ENCODE data around the gene FPR3.
"Not testable (repeated sequence)": the region's sequence is repeated elsewhere in the genome, so short reads cannot be mapped to it uniquely, and the experiment has no call there.

FPR3 gene

DNA sequence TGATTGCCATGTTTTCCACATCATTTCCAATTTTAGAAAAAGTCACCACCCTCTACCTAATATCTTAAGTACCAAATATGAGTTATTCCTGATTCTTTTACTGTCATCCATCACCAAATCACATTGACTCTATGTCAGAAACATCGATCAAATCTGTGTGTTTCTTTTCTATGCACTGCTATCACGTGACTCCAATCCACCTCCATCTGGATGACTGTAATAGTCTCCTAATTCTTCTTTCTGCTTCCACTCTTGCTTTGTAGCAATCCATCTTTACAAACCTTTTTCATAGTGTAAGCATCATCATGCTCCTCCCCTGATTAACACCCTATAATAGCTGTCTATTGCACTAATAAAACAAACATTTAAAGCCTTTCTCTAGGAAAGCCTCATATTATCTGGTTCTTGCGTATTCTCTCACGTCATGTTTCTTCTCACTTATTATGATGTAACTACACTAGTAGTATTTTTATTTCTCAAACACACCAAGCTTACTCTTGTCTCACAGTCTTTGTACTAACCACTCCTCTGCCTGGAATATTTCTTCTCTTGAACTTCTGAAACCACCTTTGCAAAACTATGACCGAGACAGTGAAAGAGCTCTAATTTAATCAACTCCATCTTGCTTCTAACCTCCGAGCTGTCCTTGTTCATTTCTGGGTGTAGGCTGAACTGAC lies 10.7 kb upstream of the FPR3 start:
- DNase-seq, result no peak

DNA sequence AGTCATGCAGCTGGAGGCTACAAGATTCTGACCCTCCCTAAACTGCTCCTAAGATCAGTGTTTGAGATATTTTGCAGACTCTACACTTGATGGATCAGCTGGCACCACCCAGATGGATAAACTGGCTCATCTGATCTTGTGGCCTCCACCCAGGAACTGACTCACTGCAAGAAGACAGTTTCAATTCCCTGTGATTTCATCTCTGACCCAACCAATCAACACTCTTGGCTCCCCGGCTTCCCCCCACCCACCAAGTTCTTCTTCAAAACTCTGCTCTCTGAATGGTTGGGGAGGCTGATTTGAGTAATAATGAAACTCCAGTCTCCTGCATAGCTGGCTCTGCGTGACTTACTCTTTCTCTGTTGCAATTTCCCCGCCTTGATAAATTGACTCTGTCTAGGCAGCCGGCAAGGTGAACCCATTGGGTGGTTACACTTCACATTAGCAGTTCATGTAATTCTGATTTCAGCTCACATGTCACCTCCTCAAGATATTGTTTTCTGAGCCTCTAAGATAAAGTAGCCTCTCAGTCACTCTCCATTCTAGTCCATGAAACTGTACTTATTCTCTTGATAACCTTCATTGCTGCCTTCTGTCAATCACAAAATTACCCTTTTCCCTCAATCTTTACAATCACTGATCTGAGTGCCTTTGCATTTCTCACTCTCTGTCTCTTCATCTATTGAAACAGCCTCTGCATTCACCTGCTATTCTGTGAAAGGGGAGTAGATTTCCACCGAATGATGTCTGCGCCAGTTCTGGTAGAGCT lies 9.9 kb upstream of the FPR3 start:
- no peak for DNase-seq

DNA sequence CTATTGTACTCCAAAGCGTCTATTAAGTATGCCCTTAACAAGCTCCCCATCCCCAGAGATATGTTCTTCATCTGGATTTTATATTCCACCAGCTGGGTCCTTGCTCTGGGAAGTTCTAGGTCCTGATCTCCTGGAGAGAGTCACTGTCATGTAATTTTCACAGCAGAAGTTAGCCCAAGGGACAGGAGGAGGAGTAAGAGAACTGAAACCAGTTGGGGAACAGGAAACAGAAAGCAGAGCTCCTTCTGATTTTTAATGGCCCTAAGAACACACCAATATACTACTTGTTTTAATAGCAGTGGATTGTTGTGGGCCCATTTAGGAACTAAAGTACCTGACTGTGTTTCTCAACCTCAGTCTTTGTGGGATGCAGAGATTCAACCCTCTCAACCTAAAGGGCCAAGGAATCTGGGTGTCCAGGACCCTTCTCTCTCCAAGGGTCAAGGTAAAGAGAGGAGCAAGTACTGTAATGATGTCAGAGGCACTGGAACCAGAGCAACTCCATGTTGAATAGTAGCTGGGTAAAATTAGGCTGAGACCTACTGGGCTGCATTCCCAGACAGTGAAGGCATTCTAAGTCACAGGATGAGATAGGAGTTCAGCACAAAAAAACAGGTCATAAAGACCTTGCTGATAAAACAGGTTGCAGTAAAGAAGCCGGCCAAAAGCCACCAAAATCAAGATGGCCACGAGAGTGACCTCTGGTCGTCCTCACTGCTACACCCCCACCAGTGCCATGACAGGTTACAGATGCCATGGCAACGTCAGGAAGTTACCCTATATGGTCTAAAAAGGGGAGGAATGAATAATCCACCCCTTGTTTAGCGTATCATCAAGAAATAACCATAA lies 8.1 kb upstream of the FPR3 start:
- DNase-seq, result no peak

DNA sequence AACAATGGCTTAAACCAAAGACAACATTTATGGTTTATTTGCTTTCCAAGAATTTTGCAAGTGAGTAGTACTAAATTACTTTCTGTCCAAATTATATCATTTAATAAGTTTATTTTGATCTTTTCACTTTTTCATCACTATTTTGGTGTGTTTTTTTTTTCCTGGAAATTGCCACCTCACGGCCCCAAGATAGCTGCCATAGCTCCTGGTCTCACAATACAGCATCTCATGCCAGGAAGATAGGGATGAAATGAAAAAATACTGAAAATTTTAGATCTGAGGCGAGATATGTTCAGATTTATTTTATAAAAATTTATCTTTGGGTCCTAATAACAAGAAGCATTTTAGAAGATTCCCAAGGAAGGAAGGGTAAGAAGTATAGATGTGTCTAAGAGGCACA lies 6.9 kb upstream of the FPR3 start:
- DNase-seq, result no peak

DNA sequence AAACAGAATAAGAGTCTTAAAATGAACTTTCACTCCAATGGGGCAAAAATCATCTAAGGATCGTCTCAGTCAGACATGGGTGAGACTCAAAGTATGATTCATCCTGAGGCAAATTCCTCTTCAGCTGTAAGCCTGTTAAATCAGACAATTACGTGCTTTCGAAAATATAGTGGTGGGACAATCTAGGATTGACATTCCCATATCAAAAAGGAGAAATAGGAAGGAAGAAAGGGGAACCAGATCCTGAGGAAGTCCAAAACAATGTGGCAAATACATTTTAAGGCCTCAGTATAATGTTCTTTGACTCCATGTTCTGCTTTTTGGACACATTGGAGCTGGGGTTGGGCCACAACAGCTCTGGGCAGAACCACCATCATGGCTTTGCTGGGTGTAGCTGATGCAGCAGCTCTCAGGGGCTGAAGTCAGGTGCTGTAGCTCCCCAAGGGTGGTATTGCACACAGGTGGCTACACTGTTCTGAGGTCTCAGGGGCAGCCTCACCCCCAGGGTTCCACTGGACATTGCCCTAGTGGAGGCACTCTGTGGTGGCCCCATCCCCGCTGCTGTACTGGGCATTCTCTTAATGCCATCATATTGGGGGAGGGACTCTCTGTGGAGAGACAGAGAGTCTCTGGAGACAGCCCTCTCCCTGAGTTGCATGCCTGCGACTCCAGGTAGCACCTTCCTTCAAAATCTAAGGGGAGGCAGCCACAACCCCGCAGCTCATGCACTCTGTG lies 5.7 kb upstream of the FPR3 start:
- DNase-seq, result no peak

DNA sequence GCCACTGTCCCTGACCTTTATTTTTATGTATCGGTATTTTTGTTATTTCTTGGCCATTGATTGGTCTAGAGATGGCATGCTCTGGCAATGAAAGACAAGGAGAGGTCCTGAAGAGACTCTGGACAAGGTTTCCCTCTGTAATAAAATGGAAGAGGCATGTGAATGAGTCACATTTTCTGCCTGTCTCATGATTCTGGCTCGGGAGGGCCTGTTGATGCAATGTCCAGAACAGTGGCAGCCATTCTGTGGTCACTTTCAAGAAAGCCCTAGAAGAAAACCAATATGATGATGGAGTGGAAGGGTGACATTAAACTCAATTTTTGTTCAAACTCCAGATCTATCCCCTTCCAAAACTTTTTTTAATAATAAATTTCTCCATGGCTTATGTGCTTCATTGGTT lies 2.0 kb upstream of the FPR3 start:
- no peak for DNase-seq

DNA sequence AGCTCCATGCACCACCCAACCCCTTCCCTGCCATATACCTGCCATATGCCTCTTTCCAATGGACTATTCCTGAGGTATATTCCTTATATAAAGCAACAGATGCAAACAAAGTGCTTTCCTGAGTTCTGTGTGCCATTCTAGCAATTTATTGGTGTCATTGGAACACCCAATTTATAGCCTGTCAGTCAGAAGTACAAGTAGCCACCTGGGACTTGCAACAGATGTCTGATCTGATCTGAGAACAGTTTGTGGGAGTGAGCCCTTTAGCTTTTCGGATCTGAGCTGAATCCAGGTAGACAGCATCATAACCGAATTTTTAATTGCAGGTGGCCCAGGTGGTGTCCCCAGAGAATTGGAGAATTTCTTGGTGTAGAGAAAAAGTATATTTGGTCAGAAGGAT lies 963 bp upstream of the FPR3 start:
- no peak for DNase-seq

DNA sequence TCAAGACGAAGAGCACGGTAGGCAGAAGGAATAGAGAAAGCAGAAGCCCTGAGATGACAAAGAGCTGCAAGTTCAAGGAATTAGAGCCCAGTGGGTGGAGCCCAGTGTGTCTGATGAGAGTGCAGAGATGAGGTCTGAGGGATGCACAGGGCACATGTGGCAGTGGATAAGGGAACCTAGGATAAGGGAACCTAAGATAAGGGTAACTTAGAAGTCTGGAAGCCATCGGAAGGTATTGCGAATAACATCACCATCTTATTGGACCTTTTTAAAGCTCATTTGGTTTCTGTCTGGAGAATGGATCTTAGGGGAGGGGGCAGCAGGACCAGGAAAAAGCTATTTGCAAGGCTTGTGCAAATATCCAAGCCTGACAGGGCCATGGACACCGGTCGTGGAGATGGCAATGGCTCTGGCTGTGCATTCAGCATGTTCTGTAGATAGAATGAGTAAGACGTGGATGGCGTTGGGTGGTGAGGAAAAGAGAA lies 1.3 kb downstream of the FPR3 start:
- no peak for DNase-seq

DNA sequence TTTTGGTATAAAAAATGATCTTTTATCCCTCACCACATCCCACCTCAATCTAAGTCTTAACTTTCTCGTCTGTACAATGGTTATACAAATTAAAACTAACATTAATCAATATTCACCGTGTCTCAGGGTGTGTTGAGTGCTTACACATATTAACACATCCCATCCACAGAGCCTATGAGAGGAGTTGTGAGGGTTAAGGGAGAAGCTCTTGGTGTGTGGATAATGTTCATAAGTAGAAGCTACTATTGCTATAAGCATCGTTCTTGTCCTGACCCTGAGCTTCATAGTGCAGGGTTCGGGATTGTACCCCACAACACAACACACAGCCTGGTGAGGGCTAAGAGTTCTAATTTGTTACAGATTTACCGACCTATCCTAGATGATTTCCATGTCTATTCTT lies 2.5 kb downstream of the FPR3 start:
- DNase-seq, result no peak

DNA sequence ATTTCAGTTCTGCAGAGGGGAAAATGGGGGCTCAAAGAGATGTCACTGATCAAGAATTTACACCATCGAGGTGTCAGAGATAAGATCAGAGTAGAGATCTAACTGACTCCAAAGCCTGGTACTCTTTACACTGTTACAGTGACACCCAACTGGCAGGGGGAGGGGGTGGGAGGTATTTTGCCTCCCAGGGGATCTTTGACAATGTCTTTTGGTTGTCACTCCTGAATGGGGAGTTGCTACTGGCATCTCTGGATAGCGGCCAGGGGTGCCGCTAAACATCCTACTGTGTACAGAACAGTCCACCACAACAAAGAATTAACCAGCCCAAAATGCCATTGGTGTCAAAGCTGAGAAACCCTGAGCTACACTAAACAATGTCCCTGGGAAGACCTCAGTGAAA lies 3.1 kb downstream of the FPR3 start:
- no peak for DNase-seq

DNA sequence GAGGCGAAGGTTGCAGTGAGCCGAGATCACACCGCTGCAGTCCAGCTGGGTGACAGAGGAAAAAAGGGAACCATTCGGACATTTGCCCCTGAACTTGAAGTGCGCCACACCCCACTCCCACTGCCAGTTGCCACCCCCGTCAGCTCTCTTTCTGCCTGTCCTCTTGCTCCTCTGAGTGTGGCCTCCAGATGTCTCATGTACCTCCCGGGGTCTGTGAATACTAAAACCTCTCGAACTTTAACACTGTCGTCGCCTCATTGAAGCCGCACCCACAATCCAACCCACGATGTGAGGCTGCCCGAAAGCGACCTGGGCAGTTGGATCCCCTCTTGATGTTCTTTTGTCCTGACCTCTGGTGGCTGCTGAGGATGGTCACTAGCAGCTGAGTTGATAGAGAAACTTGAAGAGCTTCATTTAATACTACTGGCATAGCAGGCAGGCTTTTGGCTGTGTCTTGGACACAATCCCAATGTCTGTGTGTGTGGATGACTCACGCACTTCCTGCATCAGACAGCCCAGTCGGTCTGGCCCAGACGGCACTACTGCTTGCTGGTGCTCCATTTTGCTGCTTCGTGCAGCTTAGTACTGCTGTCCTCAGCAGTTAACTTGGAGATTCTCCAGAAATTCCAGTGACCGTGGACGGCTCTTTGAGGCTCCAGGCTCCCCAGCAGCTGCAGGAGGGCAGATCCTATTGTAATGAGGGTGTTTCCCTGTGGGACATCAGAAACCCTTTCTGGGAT lies 4.2 kb downstream of the FPR3 start:
- DNase-seq, result no peak

DNA sequence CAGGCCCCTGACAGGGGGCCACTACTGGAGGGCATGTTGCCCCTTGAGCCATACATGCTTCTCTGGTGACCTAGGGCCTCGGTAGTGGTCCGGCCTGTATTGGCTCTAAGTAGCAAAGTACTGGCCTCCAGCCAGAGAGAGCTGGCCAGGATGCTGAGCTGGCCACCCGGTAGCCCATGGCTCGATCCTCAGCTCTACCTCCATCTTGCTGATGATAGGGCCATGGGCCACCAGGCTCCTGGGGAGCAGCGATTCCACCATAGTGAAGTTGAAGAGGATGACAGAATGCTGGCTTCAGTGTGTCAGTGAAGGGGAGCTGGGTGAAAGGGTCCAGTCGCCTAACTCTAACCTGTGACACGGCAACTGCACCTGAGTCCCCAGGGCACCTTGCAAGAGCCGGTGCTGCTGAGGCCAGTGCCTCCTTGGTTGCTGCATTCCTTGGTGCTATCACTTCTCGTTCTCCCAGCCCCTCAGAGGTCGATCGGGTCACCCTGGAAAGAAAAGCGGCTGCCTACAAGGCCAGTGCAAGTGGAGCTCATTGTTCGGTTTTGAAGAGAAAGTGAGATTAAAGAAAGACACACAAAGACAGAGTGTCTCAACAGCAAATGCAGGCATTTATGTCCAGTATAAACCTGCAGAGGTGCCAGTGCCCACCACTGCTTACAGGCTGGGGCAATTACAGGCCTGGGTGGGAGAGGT lies 5.0 kb downstream of the FPR3 start:
- no peak for DNase-seq

DNA sequence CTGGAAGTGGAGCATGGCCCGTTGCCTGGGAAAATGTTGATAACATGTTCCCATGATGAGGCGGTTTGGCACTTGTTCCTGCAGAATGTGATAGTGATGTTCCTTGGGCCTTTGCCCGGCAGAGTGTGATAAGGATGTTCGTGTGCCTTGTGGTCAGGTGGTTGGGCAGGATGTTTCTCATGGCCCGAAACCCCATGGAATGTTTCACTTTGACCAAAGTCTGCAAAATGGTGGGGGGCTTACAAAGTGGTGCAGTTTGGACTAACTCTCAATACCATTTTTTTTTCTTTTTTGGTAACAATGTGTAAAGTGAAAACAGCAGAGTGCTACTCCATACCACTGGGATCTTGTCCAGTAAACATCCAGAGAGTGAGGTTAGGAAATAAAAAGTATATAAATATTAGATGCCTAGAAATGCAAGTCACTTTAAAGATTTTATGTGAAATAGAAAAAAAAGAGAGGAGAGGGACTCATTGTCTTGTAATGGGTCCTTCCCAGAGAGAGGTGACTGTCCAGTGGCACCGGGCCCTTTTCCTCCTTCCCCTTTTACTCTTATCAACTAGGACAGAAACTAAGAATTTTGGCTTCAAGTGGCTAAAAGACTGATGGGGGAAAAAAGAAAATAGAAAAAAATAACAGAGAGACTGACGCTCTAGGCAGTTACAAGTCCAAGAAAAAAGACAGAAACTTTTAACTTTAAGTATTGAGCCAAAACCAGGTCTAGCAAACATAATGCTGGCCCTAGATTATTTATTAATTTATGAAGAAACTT lies 5.7 kb downstream of the FPR3 start:
- no peak for DNase-seq

DNA sequence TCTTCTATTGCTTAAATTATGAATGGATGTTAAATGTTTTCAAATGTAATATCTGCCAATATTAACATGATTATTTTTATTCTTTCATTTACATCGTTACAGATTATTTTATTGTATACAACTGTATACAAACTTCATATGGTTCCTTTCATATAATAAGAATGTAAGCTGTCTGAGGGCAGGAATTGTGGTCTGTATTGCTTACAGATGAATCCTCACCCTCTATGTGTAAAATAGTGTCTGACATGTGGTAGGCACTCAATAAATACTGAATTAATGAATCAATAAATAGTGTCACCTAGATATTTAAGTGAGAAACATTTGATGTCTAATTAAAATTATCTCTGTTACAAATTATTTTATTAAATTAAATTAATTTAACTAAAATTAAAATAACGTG lies 7.8 kb downstream of the FPR3 start:
- no peak for DNase-seq

DNA sequence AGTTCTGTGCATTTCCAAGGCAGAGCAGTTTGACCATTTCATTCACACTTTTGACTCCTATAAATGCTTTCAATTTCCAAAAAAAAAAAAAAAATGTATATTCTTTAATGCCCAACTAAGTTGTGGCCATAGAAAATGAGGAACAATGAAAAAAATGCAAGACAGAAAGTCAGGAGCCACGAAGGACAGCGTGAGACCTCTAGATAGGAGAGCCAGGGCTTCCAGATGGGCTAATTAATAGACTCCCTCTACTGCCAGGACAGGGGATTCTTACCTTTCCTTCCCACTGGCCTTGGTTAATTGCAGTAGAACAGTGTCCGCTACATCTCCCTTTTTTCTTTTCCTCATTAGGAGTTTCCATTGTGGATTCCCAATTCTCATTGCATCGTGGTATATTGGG lies 8.6 kb downstream of the FPR3 start:
- no peak for DNase-seq

DNA sequence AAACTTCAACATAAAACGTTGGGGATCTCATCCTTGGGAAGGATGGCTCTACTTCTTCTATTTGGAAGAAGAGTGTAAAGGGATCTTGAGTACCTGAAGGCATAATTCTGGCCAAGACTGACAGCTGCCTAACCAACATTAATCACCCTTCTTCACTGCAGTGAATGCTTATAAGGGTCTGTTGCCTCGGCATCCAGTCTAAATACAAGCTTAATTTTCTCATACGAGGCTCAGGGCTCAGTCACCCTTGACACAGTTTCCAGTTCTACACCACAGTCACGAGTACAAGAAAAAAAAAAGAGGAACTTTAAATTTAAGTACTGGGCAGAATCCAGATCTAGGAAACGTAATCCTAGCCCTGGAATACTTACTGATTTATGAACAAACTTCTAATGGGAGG lies 9.0 kb downstream of the FPR3 start:
- peak; percentile 19 for DNase-seq

DNA sequence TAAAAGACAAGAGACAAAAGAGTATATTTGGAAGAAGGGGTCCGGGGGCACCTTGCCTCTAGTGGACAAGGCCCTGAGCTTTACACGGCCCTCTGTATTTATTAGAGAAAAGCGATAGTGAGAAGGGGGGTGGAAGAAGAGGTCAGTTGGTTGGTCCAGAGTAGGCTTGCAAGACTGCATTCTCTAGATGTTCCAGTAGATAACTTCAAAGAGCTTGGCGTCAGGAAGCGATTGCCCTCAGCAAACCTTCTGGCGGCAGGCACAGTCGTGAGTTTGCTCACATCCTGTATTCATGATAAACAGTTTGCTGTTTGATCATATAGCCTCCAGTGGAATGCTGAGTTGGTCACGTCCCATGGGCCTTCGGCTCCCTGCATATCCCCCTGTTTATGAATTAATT lies 9.8 kb downstream of the FPR3 start:
- not testable (repeated sequence) for DNase-seq

DNA sequence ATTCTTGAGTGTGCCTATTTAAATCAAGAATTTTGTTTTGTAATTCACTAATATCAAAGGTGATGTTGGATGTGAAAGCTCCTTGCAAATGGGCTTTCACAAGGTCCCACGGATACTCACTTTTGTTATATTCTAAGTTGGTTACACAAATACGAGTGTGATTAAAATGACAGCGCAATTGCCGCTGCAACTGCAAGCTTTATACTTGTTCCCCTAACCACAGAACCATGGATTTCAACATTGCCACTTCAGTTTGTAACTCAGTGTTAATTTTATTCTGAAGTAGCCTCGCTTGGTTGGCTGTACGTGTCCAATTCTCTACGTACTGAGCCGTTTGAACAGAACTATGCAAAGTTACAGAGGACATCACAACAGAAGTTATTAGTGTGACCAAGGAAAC lies 10.4 kb downstream of the FPR3 start:
- not testable (repeated sequence) for DNase-seq

DNA sequence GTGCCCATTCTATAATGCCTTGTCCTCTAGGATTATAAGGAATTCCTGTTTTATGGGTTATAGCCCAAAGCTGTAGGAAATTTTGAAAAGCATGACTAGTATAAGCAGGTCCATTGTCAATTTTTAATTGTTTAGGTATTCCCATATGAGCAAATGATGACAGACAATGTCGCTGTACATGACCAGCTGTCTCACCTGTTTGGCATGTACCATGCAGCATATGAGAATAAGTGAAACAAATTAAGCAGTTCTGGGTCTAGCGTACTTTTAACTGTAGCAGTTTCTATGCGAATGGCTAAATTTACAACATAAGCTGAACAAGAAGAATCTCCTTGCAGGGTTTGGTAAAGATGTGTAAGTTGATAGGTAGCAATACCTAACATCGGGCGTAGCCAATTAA lies 11.6 kb downstream of the FPR3 start:
- not testable (repeated sequence) for DNase-seq

DNA sequence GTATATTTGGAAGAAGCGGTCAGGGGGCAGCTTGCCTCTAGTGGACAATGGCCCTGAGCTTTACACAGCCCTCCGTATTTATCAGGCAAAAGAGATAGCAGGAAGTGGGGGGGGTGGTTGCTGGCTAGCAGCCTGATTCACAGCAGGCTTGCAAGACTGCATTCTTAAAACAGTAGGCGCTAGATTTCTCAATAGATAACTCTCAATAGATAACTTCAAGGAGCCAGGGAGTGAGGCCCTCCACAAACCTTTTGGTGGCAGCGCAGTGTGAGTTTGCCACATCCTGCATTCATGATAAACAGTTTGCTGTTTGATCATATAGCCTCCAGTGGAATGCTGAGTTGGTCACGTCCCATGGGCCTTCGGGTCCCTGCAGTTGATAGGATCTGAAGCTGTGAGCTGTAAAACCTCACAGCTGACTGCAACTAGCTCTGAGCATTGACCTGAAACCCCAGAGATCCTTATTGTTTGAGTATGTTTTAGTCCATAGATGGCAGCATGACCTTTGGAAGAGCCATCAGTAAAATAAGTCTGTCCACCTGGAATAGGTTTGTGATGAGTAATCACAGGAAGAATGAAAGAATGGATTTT lies 12.2 kb downstream of the FPR3 start:
- DNase-seq, result no peak

Measured in GF-D8 (cell line).